K562 (cell line): ENCODE measurements around the gene TMEM79.

Experiments used
- EZH2 ChIP-seq: IDR thresholded peaks from 2 replicates; pipeline ENCODE4 v1.6.1; 2012; ENCODE audit warnings: low read depth, mild to moderate bottlenecking, inconsistent platforms, low read length, borderline replicate concordance
- PHF20 ChIP-seq: fragments of 450-650 bp; IDR thresholded peaks from 2 replicates; pipeline ENCODE4 v1.6.1; 2018; ENCODE audit not compliant: partially characterized antibody
- REST ChIP-seq, 2 experiments: fragments of 450-650 bp; formaldehyde crosslinking in 1 of 2; IDR thresholded peaks; 2 replicates each; pipeline versions ENCODE4 v1.4.0 to v1.6.1; 2014 to 2020; ENCODE audit warnings: mild to moderate bottlenecking in 2 of 2, borderline replicate concordance in 1 of 2, low read depth in 1 of 2
- RFX5 ChIP-seq: IDR thresholded peaks from 2 replicates; pipeline ENCODE4 v1.6.1; 2011; ENCODE audit warnings: low read depth, mild to moderate bottlenecking, improper control_type of control experiment, low read length
- SMC3 ChIP-seq: conservative IDR thresholded peaks from 2 replicates; pipeline ENCODE4 v1.6.1; 2011; ENCODE audit warnings: low read depth, low read length, improper control_type of control experiment; ENCODE audit not compliant: insufficient read depth
- USF1 ChIP-seq: sonication (generic); formaldehyde crosslinking; IDR thresholded peaks from 2 replicates; pipeline ENCODE4 v1.9.0; 2022; ENCODE audit warnings: mild to moderate bottlenecking, missing genetic modification reagents
- USF2 ChIP-seq: sonication (generic); formaldehyde crosslinking; IDR thresholded peaks from 2 replicates; pipeline ENCODE4 v1.5.0; 2020; ENCODE audit warnings: missing genetic modification reagents
- ZNF780A ChIP-seq: fragments of 250-450 bp; sonication (Bioruptor Pico); IDR thresholded peaks from 2 replicates; pipeline ENCODE4 v1.5.0; 2021; ENCODE audit warnings: mild to moderate bottlenecking

GRCh38 chr1:156260896-156261295 is 23.2 kb upstream of the TMEM79 start:
- TF ChIP-seq REST (IDR thresholded peaks at IDR 0.05; ENCODE audit: borderline replicate concordance), result no peak
- TF ChIP-seq REST (CRISPR knock-in tag; IDR thresholded peaks at IDR 0.05; ENCODE audit: low read depth), result no peak
- no peak for TF ChIP-seq USF1 (CRISPR knock-in tag)
- TF ChIP-seq USF2 (CRISPR knock-in tag), result no peak
- TF ChIP-seq SMC3, result no peak
- no peak for TF ChIP-seq EZH2
- no peak for TF ChIP-seq PHF20
- TF ChIP-seq ZNF780A (CRISPR knock-in tag), result no peak
- no peak for TF ChIP-seq RFX5
